Neural cell (in vitro differentiated cells): Measurements from ENCODE around the gene VPS54.

Experiments
- CTCF ChIP-seq: fragments of 450-650 bp; IDR thresholded peaks from 2 replicates; pipeline ENCODE4 v1.5.1; 2014; ENCODE audit warnings: antibody characterized with exemption, mild to moderate bottlenecking, moderate library complexity; ENCODE audit not compliant: poor library complexity, severe bottlenecking
- EP300 ChIP-seq: fragments of 450-650 bp; conservative IDR thresholded peaks from 2 replicates; pipeline ENCODE4 v1.6.1; 2014; ENCODE audit warnings: antibody characterized with exemption, mild to moderate bottlenecking, moderate library complexity; ENCODE audit not compliant: poor library complexity, severe bottlenecking

GRCh38 chr2:64059270-64059669 lies 40.0 kb upstream of the VPS54 start:
- TF ChIP-seq CTCF (no peak), EP300 (no peak)
